GM18873 (cell line): ENCODE data around the gene TMEM108.

Experiments
- ATAC-seq: cut with Tn5 transposase; IDR thresholded peaks from one replicate; pipeline ENCODE4 v1.9.1; 2021; ENCODE audit warnings: mild to moderate bottlenecking, moderate library complexity, moderate number of reproducible peaks; ENCODE audit not compliant: unreplicated experiment, low FRiP score

TMEM108 gene

GRCh38 chr3:133269393-133269792, 231.2 kb downstream of the TMEM108 start:
- no peak for ATAC-seq

GRCh38 chr3:133270631-133271030, 232.4 kb downstream of the TMEM108 start:
- ATAC-seq, result no peak

GRCh38 chr3:133271042-133271441, 232.9 kb downstream of the TMEM108 start:
- no peak for ATAC-seq

GRCh38 chr3:133271539-133271938, 233.3 kb downstream of the TMEM108 start:
- no peak for ATAC-seq

- no peak for ATAC-seq
Observed at GRCh38 chr3:133273346-133273745, 235.2 kb downstream of the TMEM108 start.

- ATAC-seq, result no peak
Observed at GRCh38 chr3:133274477-133274876, 236.3 kb downstream of the TMEM108 start.

GRCh38 chr3:133276594-133276993, 238.4 kb downstream of the TMEM108 start:
- ATAC-seq, result no peak

- ATAC-seq, result no peak
Observed at GRCh38 chr3:133277813-133278212, 239.6 kb downstream of the TMEM108 start.

GRCh38 chr3:133278260-133279043, 240.3 kb downstream of the TMEM108 start:
- ATAC-seq, result no peak

- ATAC-seq, result no peak
Observed at GRCh38 chr3:133280586-133280985, 242.4 kb downstream of the TMEM108 start.

GRCh38 chr3:133282236-133282635, 244.0 kb downstream of the TMEM108 start:
- no peak for ATAC-seq

GRCh38 chr3:133283958-133284807, 246.0 kb downstream of the TMEM108 start:
- ATAC-seq, result no peak

GRCh38 chr3:133289322-133289721, 251.1 kb downstream of the TMEM108 start:
- no peak for ATAC-seq

GRCh38 chr3:133292296-133292695, 254.1 kb downstream of the TMEM108 start:
- no peak for ATAC-seq

GRCh38 chr3:133293397-133294110, 255.4 kb downstream of the TMEM108 start:
- ATAC-seq, result no peak

GRCh38 chr3:133294253-133294652, 256.1 kb downstream of the TMEM108 start:
- no peak for ATAC-seq

- no peak for ATAC-seq
Observed at GRCh38 chr3:133295199-133295901, 257.2 kb downstream of the TMEM108 start.

- no peak for ATAC-seq
Observed at GRCh38 chr3:133295944-133296917, 258.0 kb downstream of the TMEM108 start.

GRCh38 chr3:133296981-133297380, 258.8 kb downstream of the TMEM108 start:
- ATAC-seq, result no peak
